GM18526 (cell line): Measurements from ENCODE around the gene NAXD.

Experiments used
- POLR2A ChIP-seq: IDR thresholded peaks from 3 replicates; pipeline ENCODE4 v1.6.1; 2011; ENCODE audit not compliant: insufficient read length; ENCODE audit errors: extremely low read depth

The NAXD gene

GRCh38 chr13:110617321-110618072 lies 2.2 kb downstream of the NAXD start:
- no peak for TF ChIP-seq POLR2A

GRCh38 chr13:110618167-110618566 lies 2.8 kb downstream of the NAXD start:
- TF ChIP-seq POLR2A = no peak

DNA sequence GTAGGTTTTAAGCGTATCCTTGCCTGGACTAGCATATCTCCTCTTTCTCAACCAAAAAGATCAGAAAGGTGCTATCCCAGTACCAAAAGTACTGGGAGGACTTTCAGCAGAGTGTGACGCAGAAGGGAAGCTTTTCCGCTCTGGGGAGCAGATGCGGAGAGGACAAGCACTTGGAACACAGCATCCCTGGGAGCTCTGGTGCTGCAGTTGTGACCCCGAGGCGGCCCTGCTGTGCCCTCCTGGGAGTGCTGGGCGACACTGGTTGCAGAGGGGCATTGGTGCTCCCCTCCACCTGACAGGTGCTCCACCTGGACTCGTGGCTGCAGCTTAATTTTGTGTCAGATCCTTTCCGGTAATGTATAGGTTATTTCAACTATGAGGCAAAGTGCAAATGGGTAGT lies 3.4 kb downstream of the NAXD start:
- no peak for TF ChIP-seq POLR2A

DNA sequence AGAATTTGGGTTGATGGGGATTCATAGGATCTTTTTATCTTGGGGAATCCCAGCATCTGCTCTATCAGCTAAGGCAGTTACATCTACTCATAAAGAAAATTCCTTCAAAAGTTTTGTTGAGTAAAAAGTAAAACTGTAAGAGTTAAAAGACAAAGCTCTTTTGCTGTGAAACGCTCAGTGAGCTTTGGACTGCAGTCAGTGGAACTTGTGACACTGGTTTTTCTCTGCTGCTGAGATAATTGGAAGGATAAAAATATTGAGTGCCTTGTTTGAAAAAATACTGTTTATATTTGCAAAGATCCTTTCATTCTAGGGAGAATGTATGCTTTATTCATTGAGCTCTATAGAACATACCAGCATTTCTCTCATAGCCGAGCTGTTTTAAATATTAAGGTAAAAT lies 5.3 kb downstream of the NAXD start:
- no peak for TF ChIP-seq POLR2A

- no peak for TF ChIP-seq POLR2A
These were observed 9.7 kb downstream of the NAXD start for GRCh38 chr13:110624766-110625756.

- TF ChIP-seq POLR2A = no peak
These were observed 10.5 kb downstream of the NAXD start for GRCh38 chr13:110625771-110626321.

DNA sequence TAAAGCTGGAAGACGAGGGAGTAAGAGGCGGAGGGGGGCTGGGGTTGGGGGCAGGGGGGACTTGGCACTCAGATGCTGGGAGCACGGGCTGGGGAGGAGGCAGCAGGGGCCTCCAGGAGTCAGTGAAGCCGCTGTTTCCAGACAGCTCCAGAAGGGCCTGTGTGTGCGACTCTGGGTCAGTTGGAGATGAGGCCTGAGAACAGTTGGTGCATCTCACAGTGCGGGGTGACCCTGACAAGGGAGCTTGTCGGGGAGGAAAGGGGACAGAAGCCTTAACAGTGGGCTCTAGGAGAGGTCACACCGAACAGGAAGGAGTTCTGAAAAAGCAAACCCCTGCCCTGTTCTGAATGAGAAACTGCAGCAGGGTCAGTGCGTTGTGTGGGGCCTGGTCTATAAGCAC lies 11.2 kb downstream of the NAXD start:
- TF ChIP-seq POLR2A = no peak

DNA sequence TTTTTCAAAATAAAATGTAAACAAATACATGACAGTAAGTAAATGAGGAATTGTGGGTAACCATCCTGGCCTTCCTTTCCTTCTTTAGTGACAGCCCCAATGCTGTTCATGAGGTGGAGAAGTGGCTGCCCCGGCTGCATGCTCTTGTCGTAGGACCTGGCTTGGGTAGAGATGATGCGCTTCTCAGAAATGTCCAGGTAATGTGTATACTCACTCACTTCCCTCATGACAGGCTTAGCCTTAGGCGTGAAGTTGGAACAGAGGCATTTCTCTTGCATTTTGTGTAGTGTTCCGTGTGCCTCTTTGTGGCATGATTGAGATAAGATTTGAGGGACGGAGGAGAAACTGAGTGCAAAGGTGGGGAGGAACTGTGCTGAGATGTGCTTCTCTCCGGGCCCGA lies 12.0 kb downstream of the NAXD start:
- TF ChIP-seq POLR2A = no peak

- no peak for TF ChIP-seq POLR2A
These were observed 12.6 kb downstream of the NAXD start for GRCh38 chr13:110627761-110628476.

DNA sequence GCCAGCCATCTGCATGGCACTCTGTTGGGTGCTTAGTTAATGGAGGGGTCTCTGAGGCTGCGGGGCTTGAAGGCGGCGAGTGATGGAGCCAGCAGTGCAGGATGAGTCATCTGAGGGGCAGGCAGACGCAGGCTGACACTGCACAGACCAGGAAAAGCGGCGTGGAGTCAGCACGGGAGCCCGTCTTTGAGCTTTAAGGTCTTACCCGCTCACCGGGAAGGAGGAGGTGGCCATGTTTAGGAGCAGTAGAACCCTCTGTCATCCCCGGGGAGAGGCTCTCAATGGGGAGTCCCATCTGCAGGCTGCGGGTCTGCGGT lies 13.1 kb downstream of the NAXD start:
- no peak for TF ChIP-seq POLR2A

DNA sequence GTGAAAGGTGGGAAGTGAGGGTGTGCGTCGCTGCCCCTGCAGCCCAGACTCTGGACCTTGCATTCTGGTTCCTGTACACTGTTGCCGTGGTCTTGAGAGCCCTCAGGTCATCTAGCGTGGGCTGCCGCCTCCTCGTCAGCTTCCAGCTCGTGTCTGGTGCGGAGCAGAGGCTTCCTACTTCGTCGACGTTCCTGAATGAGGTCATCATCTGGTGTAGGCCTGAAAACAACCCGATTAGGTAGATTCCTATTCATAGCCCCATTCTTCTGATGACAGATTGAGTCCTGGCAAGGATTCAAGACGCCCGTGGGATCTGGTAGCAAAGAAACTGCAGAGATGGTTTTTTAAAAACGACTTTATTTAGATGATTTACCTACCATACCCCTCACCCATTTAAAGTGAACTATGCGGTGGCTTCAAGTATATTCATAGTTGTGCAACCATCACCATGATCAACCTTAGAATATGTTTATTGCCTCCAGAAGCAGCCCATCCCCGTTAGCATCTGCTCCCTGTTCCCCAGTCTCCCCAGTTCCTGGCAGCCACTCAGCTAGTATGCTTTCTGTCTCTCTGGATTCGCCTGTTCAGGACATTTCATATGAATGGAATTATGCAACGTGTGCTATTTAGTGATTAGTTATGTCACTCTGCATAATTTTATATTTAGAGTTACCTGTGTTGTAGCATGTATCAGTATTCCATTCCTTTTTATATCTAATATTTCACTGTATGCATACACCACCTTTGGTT lies 13.8 kb downstream of the NAXD start:
- no peak for TF ChIP-seq POLR2A

DNA sequence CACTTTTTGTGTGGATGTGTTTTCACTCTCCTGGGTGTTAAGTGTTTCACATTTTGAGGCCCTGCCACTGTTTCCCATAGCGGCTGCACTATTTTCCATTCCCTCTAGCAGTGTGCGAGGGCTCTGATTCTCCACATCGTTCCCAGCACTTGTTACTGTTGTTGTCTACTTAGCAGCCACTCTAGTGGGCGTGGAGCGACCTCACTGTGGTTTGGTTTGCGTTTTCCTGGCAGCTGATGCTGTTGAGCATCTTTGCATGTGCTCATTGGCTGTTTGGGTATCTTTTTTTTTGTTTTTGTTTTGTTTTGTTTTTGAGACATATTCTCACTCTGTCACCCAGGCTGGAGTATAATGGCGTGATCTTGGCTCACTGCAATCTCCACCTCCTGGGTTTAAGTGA lies 14.4 kb downstream of the NAXD start:
- TF ChIP-seq POLR2A = no peak

DNA sequence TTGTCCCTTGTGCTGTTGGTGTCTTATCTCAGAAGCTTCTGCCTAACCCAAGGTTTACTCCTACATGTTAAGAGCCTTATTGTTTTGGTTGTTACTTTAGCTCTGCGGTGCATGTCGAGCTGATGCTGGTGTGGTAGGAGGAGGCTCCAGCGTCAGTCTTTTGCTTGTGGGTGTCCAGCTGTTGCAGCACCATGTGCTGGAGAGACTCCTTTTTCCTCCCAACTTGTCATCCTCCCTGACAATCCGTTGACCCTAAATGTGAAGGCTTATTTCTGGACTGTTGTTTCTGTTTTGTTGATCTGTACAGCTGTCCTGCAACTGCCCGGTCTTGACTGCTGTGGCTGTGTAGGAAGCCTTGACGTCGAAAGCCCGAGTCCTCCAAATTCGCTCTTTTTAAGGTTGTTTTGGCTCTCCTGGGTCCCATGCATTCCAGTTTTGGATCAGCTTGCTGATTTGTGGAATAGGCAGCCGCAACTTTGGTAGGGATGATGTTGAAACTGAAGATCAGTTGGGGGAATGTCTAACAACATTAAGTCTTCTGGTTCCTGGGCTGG lies 15.3 kb downstream of the NAXD start:
- TF ChIP-seq POLR2A = no peak

DNA sequence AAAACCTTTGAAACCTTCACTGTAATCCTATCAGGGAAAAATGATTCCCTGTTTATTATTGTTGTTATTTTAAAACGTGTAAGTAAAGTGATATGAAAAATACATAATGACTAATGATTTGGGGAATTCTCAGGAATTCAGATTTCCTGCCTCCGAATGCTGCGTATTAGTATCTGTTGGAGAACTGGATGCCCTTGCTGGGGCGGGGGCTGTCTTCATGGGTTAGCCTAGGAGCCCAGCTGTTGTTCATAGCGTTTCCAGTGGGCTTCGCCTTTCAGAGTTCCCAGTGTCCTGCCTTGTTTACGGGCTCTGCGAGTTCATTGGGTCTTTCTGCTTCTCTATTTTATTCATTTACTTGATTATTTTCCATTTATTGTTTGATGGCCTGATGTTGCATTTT lies 18.4 kb downstream of the NAXD start:
- TF ChIP-seq POLR2A = no peak

GRCh38 chr13:110634558-110634957 lies 19.2 kb downstream of the NAXD start:
- no peak for TF ChIP-seq POLR2A

GRCh38 chr13:110635405-110636002 lies 20.2 kb downstream of the NAXD start:
- TF ChIP-seq POLR2A = no peak
